GM12891 (cell line): ENCODE results near the gene DNM3.

Experiments used
- POLR2A ChIP-seq: IDR thresholded peaks from 2 replicates; pipeline ENCODE4 v1.6.1; 2011; ENCODE audit warnings: low read depth, low read length, control low read depth
- POLR2AphosphoS5 ChIP-seq: IDR thresholded peaks from 2 replicates; pipeline ENCODE4 v1.6.1; 2011; ENCODE audit warnings: low read depth, low read length, control low read depth
- POU2F2 ChIP-seq: IDR thresholded peaks from 2 replicates; pipeline ENCODE4 v1.6.1; 2011; ENCODE audit warnings: low read depth, mild to moderate bottlenecking, control low read depth, low read length, moderate library complexity
- SPI1 ChIP-seq: IDR thresholded peaks from 2 replicates; pipeline ENCODE4 v1.6.1; 2011; ENCODE audit warnings: low read depth, low read length, control low read depth

GRCh38 chr1:171850651-171851350 is 9.5 kb downstream of the DNM3 start:
- TF ChIP-seq POLR2A (no peak), POLR2AphosphoS5 (no peak), SPI1 (no peak), POU2F2 (no peak)
